Ramos (cell line): ENCODE results near the gene MICA.
"Not testable (repeated sequence)": the region's sequence is repeated elsewhere in the genome, so short reads cannot be mapped to it uniquely, and the experiment has no call there.

Experiments
- in situ Hi-C: fragments of 300-500 bp; cut with MboI; formaldehyde crosslinking; loops from one replicate; pipeline ENCODE4 v1.14.3; 2022; ENCODE audit warnings: low sequenced_read_pairs; ENCODE audit not compliant: unreplicated experiment

MICA gene

GRCh38 chr6:31378721-31379103, 24.7 kb upstream of the MICA start:
- in situ Hi-C loops: no loop called here

- in situ Hi-C loops: no loop called here
These were observed 23.5 kb upstream of the MICA start for GRCh38 chr6:31379850-31380249.

- in situ Hi-C loops: no loop called here
These were observed 21.7 kb upstream of the MICA start for GRCh38 chr6:31381666-31382065.

DNA sequence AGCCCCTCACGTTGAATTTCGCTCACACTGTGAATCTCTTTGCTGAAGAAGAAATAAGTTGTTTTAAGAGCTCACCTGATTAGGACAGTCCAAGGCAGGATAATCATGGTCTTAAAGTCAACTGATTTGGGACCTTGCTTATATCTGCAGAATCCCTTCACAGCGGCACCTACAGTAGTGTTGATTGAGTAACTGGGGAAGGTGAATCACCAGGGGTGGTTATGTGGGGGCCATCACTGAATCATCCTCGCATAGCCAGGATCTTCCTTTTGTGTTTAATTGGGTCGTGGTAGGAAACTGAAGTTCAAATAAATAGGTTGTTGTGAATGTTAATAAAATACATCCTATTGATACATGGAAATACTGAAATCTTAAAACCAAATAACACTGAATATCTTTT, 20.2 kb upstream of the MICA start:
- in situ Hi-C loops: no loop called here

DNA sequence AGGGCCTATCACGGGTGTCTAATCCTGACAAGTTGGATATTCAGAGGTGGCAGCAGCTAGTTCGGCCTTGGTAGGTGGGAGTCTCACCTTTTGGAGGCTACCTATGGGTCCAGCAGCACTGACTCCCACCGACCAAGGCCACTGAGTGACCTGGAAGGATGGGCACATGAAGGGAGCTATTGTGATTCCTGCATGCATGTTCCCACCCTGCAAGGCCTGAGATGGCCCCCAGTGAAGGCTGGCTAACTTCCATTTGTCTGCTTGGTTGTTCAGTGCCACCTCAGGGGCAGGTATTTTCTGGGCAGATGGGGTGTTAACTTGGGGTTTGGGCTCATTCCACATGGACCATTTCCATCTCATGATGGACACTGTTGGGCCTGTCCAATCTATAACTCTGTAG, 18.4 kb upstream of the MICA start:
- in situ Hi-C loops: no loop called here

- in situ Hi-C loops: no loop called here
These were observed 17.3 kb upstream of the MICA start for GRCh38 chr6:31386099-31386498.

GRCh38 chr6:31386977-31387376, 16.4 kb upstream of the MICA start:
- in situ Hi-C loops: no loop called here

- in situ Hi-C loops: not testable (repeated sequence)
These were observed 14.2 kb upstream of the MICA start for GRCh38 chr6:31388916-31389801.

DNA sequence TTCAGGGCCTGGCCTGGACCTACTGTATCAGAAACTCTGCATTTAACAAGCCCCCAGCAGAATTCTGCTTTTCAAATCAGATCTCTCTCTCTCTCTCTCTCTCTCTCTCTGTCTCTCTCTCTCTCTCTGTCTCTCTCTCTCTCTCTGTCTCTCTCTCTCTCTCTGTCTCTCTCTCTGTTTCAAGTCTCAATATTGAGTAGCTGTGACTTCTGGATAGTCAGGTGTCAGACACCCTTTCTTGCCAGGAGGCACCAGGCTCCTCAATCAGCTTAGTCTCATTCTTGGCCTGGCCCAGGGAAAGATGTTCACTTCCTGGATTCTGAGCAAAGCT, 13.6 kb upstream of the MICA start:
- in situ Hi-C loops: not testable (repeated sequence)

GRCh38 chr6:31393932-31394331, 9.5 kb upstream of the MICA start:
- in situ Hi-C loops: no loop called here

DNA sequence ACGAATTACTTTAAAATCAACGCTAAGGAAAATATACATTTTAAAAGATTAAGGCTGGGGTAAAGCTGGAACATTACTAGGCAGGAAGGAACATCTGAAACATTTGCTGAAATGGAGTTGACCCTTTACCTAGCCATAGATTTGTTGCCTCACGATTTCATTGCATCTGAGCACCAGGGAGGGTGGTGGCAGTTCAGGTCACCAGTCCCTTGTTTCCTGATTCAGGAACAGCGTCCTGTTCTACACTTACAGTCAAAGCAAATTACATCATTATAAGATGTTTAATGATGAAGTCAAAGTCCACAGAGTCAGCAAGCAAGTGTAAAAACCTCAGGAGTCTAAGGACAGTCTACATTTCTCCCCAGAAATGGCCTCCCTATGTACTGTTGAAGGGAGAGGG, 9.0 kb upstream of the MICA start:
- in situ Hi-C loops: no loop called here

DNA sequence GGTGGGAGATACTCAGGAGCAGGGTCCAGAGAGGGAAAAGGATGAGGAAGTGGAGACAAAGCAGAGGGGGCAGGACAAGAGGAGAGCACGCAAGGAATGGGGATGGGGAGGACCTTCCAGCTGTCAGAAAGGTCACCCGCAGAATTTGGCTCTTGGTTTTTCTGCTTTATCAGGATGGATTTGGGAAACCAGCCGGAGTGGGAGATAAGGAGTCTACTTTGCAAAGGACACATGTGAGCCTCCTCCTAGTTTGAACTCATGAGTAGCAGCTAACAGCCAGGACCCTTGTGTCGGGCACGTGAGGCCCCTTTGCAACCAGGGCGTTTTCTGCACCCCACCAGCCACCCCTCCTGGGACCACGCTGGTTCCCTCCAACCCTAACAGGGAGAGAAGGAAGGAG, 7.6 kb upstream of the MICA start:
- in situ Hi-C loops: no loop called here

GRCh38 chr6:31396422-31397152, 6.8 kb upstream of the MICA start:
- in situ Hi-C loops: no loop called here

- in situ Hi-C loops: not testable (repeated sequence)
These were observed 6.3 kb upstream of the MICA start for GRCh38 chr6:31397153-31397499.

- in situ Hi-C loops: no loop called here
These were observed 5.4 kb upstream of the MICA start for GRCh38 chr6:31397901-31398525.

- in situ Hi-C loops: loop anchor here (5.0 kb wide), 1 partner anchor 42 kb away; no protein-coding TSS in a partner anchor
These were observed 3.6 kb upstream of the MICA start for GRCh38 chr6:31399589-31400466.

DNA sequence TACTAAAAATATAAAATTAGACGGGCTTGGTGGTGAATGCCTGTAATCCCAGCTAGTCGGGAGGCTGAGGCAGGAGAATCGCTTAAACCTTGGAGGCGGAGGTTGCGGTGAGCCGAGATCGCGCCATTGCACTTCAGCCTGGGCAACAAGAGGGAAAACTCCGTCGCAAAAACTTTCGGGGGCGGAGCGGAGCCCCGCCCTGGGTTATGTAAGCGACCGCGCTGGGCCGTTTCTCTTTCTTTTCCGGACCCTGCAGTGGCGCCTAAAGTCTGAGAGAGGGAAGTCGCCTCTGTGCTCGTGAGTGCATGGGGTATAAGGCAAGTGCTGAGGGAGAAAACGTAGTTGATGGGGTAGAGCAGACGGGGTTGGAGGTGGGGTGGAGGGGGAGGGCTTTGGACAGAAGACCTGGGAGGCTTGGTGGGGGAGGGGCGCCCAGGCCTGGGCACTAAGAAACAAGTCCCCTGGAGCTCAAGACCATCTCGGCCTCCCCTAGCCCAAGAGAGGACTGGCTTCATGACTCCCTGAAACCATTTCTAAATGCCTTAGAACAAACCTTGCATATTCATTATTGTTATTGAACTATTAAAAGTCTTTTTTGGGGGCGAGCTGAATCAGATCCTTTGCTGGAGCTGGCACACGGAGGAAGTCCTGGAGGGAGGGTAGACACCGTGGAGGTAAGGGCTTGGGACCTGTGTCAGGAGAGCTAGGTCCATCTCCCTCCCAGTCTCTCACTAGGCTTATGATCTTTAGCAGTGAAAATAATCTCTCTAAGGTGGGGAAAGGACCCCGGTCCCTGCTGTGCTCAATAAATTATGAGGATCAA, 2.7 kb upstream of the MICA start:
- in situ Hi-C loops: loop anchor here (5.0 kb wide), 1 partner anchor 42 kb away; no protein-coding TSS in a partner anchor

DNA sequence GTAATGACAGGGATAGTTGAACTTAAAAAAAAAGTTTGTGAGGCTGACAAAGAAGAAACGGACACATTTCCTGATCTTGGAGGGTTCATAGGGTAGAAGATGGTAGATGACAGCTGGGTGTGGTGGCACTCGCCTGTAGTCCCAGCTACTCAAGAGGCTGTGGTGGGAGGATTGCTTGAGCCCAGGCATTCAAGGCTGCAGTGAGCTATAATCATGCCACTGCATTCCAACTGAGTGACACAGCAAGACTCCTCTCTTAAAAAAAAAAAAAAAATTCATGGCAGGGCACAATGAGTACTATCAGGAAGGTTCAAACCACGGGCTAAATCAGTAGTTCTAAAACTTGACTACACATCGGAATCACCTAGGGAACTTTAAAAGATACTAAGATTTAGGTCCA, 2.0 kb upstream of the MICA start:
- in situ Hi-C loops: loop anchor here (5.0 kb wide), 1 partner anchor 41 kb away; no protein-coding TSS in a partner anchor
